Cardiac septum (tissue), 1 donor: ENCODE measurements around the gene CDK2AP2. TPM values are rescaled to one million over a fixed set of nuclear protein-coding genes. Genes with fewer than 3 reads are reported as not detected.
"Not testable (repeated sequence)": the region's sequence is repeated elsewhere in the genome, so short reads cannot be mapped to it uniquely, and the experiment has no call there.

Source experiments
- DNase-seq: peaks from one replicate; pipeline ENCODE4 v3.0.0-alpha.2; 2020; ENCODE audit warnings: low spot score
- intact Hi-C: fragments of 100-400 bp; cut with DNase I; formaldehyde crosslinking; loops from one replicate; pipeline ENCODE4 v1.14.0; 2022
- total RNA-seq: library from RNA; stranded (reverse); fragmentation: NEBNext Ultra II Directional; extraction: Animal tissue kit (Norgen Biotek cat#: 25700); gene quantifications from one replicate; pipeline ENCODE4 v1.2.1, GENCODE V29; 2021
- donor health status: DM: no; HTN: no; CAD: no.

Gene CDK2AP2
- total RNA-seq, 1 donor from 2014 or later = 72.9 TPM

DNA sequence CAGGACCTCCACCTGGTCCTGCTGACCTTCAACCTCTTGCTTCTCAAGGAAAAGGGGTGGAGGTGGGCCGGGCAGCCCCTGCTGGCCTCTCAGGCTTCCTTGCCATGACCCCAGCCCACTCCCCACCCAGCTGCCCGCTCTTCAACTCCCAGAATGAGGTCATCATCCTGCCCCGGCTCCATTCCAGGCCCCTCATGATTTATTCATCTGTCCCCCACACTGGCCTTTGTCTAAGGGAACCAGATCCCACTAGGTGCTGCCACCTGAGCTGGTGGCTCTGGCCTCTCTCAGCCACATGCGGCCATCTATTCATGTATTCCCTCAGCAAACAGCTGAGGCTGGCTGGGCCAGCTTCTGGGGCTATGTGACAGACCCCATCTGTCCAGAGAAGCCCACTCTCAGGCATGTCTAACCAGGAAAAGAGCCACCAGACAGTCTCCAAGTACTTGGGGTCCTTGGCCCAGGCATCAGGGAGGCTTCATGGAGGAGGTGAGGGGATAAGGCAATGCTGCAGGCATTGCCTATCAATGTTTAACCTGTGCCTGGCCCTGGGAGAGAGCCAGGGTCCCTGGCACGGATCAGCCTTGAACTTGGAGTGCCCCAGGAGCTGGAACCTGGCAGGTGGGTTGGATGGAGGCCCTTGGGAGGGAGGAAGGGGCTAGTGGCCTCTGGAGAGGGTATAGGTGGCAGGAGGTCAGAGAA is 17.5 kb upstream of the CDK2AP2 start:
- intact Hi-C loops = no loop called here
- no peak for DNase-seq

DNA sequence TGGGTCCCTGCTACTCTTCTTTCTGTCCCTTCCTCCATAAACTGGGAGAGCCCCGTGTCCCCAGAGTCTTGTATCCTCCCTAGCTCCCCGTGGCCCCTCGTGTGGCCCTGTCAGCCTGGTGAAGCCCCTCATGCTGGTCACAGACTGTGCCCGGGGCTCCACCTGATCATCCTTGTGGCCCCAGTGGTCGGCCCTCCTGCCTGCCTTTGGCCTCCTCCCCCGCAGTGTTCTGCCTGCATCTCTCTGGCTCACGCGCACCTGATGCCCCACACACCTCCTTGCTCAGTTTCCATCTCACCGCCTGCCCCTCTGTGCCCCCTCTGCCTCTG is 16.5 kb upstream of the CDK2AP2 start:
- no peak for DNase-seq
- intact Hi-C loops = no loop called here

DNA sequence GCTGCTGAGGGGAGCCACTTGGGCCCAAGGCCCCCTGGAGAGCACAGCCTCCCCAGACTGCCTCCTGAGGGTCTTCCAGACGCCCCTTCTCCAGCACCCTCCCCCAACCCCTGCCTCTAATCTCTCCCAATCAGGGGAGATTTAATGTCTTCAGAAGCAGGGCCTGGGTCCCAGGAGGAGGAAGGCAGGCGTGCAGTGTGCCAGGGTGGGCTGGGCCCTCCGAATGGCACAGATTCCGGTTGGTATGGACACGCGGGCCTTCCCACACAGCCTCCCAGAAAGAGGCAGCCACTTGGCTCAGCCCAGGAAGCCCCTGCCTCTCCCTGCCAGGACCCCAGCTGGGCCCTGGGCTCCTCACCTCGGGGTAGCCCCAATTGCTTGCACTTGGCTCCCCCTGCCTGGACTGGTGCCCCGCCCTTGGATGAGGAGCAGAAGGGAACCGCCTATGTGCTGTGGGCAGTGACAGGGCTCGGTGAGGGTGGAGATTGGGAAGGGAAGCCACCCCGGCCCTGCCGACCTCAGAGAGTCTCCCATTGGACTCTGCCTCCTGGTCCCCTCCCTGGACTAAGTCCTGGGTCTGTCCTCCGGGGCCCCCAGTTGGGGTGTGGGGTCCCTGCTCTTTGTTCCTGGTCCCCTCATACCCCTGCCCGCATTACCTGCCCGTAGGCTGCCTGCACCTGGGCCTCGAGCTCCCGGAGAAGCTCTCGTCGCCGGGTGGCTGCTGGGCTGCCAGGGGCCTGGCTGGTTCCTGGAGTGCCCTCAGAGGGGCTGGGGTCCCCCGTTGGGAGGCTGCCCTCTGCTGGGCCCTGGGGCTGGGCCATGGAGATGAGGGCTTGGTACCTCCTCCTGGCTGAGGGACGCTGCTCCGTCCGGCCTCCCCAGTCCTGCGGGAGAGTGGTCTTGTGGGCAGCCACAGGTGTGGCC is 15.9 kb upstream of the CDK2AP2 start:
- intact Hi-C loops = no loop called here
- no peak for DNase-seq

DNA sequence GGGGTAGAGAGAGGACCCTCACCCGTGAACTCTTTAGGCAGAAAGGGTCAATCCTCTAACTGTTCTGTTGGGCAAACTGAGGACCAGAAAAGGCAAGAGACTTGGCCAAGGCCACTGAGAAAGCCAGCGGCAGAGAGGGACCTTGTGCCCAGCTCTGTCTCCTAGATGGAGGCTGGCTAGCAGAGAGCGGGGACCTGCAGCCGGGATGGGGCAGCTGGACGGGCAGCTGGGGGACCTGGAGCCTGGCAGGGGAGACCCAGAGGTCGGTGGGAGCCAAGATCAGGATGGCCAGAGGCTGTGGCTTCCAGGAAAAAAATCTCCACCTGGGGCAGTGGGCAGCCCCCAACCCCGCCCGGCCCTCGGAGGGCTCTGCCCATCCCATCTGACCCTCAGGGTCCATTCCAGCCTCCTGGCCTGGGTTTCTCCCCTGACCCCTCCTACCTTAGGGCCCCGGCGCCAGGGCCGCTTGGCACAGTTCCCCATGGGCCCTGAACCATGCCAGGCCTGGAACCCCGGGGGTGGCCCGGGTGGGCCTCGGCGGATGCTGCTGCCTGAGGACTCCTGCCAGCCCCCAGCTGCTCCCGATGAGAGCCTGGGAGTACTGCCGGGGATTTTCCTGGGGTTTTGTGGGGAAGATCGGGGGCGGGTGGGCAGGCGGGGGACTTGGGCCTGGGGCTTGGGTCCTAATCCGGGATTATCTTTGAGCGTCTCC is 15.0 kb upstream of the CDK2AP2 start, which contains the start of gene CABP2:
TSS of gene CABP2 (minus strand) at position 603 of the 712 bp plus-strand sequence. CDS start at position 483, 120 bp downstream.
- DNase-seq = no peak
- intact Hi-C loops = no loop called here

DNA sequence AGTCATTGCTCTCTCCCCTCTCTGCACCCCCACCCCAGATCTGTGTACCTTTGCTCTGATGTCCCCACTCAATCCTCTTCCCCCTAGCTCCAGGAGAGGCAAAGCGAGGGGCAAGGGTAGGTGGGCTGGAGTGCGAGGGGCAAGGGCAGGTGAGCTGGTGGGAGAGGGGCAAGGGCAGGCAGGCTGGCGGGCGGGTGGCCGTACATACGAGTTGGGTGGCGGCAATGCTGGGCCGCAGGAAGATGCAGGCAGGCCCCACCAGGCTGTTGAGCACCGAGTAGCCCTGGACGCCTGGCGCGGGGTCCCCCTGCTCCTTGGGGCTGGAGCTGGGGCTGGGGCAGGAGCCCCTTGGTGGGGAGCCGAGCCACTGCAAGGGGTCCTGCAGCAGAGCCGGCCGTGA is 14.4 kb upstream of the CDK2AP2 start:
- no peak for DNase-seq
- intact Hi-C loops = no loop called here

DNA sequence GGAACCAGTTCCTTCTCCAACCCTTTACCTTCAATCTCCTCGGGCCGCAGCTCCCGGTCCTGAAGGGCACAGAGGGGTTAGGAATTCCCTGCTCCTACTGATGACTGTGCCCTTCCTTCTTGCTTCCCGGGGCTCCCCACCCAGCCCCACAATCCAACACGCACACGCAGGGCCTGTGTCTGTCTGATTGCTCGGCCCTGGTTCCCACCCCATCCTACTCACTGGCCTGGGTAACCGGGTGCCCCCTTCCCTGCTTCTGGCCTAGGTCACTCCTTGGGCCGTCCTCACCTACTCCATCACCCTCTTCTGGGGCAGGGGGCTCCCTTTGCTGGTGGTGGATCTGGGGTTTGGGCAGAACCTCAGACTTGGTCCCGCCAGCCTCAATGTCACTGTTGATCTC is 14.0 kb upstream of the CDK2AP2 start:
- DNase-seq = no peak
- intact Hi-C loops = no loop called here

DNA sequence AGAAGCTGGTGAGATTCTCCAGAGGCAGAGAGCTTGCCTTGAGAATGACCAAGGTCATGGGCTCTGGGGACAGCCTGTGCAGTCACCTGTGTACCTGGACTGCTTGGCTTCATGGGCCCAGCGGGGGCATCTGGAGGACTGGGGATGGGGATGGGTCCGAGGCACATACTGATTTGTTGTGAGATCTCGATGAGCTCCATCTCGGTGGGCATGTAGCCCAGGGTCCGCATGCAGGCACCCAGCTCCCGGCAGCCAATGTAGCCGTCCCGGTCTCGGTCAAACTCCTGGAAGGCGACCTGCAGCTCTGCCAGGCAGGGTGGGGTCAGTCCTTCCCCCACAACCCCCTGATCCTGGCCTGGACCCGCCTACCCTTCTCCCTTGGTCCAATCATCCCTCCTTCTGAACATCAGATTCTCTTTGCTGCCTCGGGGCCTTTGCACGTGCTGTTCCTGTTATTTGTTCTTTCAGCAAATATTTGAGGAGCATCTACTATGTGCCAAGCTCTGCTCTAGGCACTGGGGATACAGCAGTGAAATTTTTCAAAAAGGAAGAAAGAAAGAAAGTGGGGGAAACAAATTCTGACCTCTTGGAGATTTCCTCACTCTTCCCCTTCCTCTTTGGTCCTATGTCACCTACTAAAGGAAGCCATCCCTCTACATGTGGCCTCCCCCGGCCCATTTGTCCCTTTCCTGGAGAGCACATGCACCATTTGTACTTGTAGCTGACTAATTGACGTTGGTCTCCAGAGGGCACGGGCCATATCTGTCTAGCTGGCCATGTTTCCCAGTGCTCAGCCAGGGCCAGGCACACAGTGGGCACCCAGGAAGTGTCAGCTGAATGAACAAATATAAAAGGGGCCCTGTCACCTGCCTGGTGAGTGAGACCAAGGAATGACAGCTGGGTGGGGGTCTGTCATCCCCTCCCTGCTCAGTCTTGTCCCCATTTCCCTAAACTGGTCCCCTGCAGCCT is 13.2 kb upstream of the CDK2AP2 start:
- intact Hi-C loops = no loop called here
- no peak for DNase-seq

DNA sequence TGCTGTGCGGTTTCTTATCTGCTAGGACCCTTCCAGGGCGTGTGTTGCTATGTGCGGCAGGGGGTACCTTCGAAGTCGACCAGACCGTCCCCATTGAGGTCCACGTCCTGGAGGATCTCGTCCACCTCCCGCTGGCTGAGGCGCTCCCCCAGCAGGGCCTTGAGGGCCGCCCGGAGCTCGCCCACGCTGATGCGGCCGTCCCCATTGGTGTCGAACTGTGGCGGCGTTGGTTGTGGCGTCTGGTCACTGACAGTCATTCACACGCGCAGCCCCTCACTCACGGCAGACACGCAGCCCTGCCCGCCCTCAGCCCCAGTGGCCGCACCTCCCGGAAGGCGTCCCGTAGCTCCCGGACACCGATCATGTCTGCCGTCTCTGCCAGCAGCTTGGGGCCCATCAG is 11.8 kb upstream of the CDK2AP2 start:
- DNase-seq = no peak
- intact Hi-C loops = no loop called here

DNA sequence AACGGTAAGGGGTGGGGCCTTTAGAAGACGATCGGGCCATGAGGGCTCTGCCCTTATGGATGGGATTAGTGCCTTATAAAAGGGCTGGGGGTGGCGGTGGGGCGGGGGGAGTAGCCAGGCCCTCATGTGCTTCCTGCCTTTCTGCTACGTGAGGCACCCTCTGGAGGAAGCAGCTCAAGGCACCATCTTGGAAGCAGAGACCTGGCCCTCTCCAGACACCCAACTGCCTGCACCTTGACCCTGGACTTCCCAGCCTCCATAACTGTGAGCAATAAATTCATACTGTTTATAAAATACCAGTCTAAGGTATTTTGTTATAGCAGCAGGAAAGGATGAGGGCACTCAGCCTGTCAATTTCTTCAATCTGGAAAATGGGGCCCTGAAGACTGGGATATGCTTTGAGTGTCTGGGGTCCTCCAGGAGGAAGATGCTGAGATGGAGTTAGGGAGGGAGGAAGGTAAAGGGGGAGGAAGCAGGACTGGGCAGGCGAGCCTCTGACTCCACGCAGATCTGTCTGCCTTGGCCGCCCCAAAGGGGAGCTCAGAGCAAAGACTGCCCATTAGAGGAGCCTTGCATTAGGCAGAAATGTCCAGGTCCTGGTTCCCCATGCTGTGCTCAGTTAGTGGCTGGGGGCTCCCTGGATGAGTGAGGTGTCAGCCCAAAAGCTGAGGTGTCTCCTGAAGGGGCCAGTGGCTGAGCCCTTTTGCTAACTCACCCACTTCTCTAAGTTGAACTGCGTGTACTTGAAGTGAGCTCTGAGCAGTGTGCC is 10.0 kb upstream of the CDK2AP2 start:
- no peak for DNase-seq
- intact Hi-C loops = no loop called here

DNA sequence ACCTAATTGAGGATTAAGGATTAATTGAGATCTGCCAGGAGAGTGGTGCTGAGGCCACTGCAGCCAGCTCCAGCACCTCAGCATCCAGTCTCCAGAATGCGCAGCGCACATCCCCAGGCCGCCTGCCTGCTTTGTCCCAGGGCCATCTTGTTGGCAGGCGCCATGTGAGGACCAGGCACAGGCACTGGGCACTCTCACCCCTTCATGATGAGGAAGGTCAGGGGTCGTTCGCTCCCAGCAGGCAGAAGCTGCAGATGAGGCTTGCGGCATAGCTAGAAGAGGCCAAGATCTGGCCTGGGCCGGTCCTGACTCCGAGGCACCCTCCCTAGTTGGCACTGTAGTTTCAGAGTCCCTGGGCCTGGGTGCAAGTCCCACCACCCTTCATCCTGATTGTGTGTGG is 8.8 kb upstream of the CDK2AP2 start:
- no peak for DNase-seq

DNA sequence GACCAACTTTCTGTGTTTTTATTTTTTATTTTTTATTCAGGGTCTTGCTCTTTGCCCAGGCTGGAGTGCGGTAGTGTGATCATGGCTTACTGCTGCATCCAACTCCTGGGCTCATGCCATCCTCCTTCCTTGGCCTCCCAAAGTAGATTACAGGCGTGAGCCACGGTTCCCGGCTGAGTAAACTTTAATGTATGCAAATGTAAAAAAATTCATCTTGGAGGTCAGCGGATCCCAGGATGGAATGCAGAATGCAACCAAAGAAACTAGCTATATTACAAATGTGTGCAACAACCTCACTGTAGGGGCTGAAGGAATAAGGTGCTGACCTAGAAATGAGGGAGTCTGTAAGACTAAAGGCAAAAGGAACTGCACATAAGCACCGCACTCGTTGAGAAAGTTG is 6.2 kb upstream of the CDK2AP2 start:
- intact Hi-C loops = no loop called here
- no peak for DNase-seq

More for the DNA sequence above, 8.8 kb upstream of the CDK2AP2 start:
- intact Hi-C loops = no loop called here

DNA sequence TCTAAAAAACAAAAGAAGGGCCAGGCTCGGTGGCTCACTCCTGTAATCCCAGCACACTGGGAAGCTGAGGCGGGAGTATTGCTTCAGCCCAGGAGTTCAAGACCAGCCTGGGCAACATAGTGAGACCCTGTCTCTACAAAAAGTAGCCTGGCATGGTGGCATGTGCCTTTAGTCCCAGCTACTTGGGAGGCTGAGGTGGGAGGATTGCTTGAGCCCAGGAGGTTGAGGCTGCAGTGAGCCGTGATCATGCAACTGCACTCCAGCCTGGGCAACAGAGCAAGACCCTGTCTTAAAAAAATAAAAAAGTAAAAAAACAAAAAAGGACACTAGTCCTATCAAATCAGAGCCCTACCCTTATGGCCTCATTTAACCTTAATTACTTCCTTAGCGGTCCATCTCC is 3.6 kb upstream of the CDK2AP2 start:
- intact Hi-C loops, DNase-seq: not testable (repeated sequence)

DNA sequence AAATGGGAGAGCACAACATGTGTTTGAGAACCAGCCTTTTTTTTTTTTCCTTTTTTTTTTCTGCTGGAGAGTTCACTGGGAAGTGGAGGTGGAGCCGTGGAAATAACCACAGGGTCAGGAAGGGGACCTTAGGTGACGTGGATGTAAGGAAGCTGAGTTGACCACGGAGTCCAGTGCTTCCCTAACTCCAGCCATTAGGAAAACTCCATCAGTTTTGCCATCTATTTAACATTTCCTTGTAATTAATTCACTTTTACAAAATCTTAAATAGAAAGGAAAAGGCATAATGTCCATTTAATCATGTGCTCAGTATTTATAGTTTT is 2.0 kb upstream of the CDK2AP2 start:
- no peak for DNase-seq
- intact Hi-C loops = no loop called here

DNA sequence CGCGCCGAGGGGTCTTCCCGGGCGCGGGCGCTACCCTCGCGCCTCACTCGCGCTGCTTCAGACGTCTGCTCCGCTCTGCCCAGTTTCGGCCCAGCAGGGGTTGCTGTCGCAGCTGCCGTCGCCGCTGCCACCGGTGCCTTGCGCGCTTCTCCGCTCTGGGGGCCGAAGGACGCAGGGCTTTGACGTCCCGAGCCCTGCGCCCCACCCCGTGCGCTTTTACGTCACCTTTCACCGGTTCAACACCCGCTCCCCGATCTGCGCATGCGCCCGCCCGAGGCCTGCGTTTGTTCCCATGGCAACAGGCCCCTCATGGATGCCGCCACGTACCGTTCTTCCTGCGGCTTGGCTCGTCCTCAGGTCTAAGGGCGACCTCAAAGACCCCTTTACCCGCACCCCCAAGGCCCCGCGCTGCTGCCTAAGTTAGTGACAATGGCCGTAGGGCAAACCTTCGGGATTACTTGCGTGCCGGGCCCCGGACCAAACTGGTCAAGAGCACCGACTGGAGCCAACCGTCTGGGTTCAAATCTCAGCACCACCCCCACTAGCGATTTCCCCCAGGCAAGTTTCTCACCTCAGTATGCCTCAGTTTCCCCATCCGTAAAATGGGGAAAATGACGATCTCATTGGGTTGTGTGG is 642 bp upstream of the CDK2AP2 start:
- peak; percentile 98 for DNase-seq
- intact Hi-C loops = loop anchor here (2.0 to 5.0 kb wide), 2 partner anchors 74 to 151 kb away; partner anchors contain the start of gene GSTP1

DNA sequence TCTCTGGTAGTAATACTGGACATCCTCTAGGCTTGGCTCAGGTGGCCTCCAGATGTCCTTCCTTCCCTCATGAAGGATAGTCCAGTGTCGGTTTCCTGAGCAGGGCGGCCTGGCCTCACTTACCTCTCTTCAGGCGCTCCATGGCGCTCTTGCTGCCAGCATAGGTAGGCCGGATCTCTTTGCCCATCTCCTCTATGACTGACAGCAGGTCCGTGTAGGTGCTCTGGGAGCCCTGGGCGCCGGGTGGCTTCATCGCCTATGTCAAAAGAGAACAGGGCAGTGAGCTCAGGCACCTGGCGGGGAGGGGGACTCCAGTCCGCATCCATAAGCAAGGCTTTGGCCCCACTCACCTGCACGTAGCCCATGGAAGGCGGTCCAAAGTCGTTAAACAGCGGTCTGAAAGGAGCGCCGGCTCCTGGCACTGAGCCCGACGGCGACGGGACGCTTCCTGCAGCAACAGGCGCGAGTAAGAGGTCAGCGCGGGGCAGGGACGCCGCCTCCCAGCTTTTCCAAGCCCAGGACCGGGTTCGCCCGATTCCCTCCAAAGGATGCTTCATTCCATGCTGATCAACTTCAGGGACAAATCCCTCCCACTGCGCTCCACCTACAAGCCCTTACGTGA is 609 bp downstream of the CDK2AP2 start:
- intact Hi-C loops = loop anchor here (2.0 to 5.0 kb wide), 3 partner anchors 39 to 150 kb away; partner anchors contain the start of genes RAD9A and TMEM134
- DNase-seq = no peak

DNA sequence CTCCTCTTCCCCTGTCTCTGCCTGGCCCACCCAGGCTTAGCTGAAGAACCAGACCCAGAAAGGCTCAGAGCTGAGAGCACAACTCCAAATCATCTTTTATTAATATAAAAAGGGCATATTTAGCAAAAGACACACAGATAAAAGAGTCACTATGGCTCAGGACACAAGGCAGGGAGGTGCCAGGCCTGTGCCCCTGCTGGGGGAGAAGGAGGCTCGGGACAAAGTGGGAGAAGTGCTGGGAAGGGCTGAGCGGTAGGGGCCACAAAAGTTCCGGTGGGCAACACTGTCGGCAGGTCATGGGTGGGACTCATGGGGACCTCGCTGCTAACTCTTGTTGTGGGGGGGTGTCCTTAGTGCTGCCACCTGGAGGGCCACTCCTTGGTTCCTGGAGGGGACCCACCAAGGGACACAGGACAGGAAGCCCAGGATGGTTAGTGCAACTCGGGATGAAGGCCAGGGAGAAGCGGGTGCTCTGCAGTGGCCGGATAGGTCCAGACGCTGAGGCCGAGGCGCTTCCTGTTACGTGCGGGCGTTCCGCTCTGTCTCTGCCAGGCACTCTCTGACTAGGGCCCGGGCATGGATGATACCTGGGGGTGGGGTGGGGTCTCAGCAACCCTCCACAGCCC is 1.4 kb downstream of the CDK2AP2 start:
- intact Hi-C loops = loop anchor here (2.0 to 5.0 kb wide), 3 partner anchors 38 to 149 kb away; partner anchors contain the start of genes RAD9A and TMEM134
- DNase-seq = no peak
